Measurements from ENCODE around the gene AGBL4.

Gene AGBL4

DNA sequence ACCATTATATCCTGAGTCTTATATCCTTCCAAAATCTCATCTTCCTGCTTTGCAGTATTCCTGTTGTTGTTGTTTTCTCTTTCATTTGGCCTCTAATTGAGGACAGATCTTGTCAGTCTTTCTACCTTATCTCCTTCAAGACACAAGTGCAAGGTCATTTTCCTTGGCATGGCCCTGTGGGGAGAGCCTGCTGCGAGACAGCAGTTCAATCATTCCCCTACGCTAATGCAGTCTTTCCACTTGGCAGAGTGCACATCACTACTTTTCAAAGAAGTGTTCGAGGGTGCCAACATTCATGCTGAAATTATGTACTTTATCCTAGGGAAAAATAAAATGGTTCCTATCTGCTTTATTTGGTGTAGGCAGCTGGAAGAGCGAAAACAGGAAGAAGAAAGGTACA is 1421.4 kb downstream of the AGBL4 start:
- no peaks in the 10 kb centered on the region for H3K9me3 ChIP-seq (replicated peaks in 1 of 11)
- TF ChIP-seq Cebpa-rat (IDR thresholded peaks at IDR 0.05): no peak
- no peak overlapping the region for H3K4me3 ChIP-seq
- H3K9ac ChIP-seq: no peak overlapping the region
- no peaks in the 10 kb centered on the region for H3K36me3 ChIP-seq
- peaks cover 0 to 17% (median 5%) of the 10 kb centered on the region in 10 experiments; a peak in 9 of 20 replicates for H3K4me1 ChIP-seq
- peak overlapping the region in 4 of 11 experiments; percentile 3 to 26 (median 12); a peak in 5 of 22 replicates for H3K4me2 ChIP-seq
- H3K27me3 ChIP-seq: no peaks in the 10 kb centered on the region
- H3K27ac ChIP-seq: no peak overlapping the region
- no peaks in the 10 kb centered on the region for H4K20me1 ChIP-seq

DNA sequence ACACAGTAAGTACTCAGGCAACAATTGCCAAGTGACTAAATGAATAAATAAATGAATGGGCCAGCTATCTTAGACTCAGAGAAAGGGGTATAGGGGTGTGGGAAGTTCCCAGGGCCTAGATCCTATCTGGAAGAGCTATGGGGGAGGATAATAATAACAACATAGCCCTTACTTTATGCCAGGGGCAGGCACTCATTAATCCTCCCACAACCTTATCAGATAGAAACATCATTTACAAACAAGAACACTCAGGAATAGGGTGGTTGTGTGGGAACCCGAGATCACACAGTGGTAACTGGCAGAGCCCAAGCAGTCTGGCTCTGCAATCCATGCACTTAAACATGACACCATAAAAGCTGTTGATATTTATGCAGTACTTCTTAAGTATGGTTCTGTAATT is 1423.6 kb downstream of the AGBL4 start:
- TF ChIP-seq Cebpa-rat (IDR thresholded peaks at IDR 0.05): no peak
- H3K27ac ChIP-seq: no peak overlapping the region

DNA sequence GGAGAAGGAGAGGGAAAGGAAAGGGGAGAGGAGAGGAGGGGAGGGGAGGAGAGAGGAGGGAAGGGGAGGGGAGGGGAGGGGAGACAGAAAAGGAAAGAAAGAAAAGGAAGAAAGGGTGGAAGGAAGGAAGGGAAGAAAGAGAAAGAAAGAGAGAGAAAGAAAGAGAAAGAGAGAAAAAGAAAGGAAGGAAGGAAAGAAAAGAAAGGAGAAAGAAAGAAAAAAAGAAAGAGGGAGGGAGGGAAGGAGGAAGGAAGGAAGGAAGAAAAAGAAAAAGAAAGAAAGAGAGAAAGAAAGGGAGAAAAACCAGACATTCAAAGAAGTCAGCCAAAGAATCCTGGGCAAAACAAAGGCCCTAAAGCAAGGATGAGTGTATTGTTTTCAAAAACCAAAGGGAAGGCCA is 1426.1 kb downstream of the AGBL4 start:
- peaks cover 0 to 14% (median 6%) of the 10 kb centered on the region in 10 experiments; a peak in 9 of 20 replicates for H3K4me1 ChIP-seq
- no peaks in the 10 kb centered on the region for H4K20me1 ChIP-seq
- H3K36me3 ChIP-seq: no peaks in the 10 kb centered on the region
- H3K4me2 ChIP-seq: no peak overlapping the region
- H3K9me3 ChIP-seq (replicated peaks in 1 of 11): no peaks in the 10 kb centered on the region
- TF ChIP-seq Cebpa-rat (IDR thresholded peaks at IDR 0.05): no peak
- no peak overlapping the region for H3K27ac ChIP-seq
- no peaks in the 10 kb centered on the region for H3K27me3 ChIP-seq
- no peak overlapping the region for H3K9ac ChIP-seq
- H3K4me3 ChIP-seq: no peak overlapping the region

More for the DNA sequence above, 1423.6 kb downstream of the AGBL4 start:
- no peak overlapping the region for H3K9ac ChIP-seq
- no peak overlapping the region for H3K4me3 ChIP-seq
- H3K4me1 ChIP-seq: peaks cover 0 to 20% (median 7%) of the 10 kb centered on the region in 10 experiments; a peak in 9 of 20 replicates
- H3K27me3 ChIP-seq: no peaks in the 10 kb centered on the region
- no peak overlapping the region for H3K4me2 ChIP-seq
- no peaks in the 10 kb centered on the region for H3K36me3 ChIP-seq
- no peaks in the 10 kb centered on the region for H3K9me3 ChIP-seq (replicated peaks in 1 of 11)
- H4K20me1 ChIP-seq: no peaks in the 10 kb centered on the region

DNA sequence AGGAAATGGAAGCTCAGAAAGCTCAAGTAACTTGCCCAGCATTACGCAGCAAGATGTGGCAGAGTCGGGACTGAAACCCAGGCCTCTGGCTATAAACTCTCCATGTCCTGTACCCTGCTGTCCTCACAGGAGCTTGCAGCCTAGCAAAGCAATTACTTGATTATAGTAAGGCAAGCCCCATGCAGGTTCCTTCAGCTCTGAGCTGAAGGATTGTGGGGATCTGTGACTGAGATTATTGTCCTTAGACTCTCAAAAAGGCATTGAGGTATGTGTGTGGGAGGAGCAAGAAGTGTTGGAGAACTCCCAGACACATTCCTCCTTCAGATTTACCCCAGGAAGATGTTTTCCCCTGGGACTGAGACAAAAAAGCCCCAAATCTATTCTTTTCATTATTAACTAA is 1427.7 kb downstream of the AGBL4 start:
- no peak overlapping the region for H3K4me3 ChIP-seq
- H3K4me1 ChIP-seq: peaks cover 0 to 6% (median 3%) of the 10 kb centered on the region in 10 experiments; a peak in 6 of 20 replicates
- H3K4me2 ChIP-seq: peak overlapping the region in 1 of 11 experiments; percentile 1; a peak in 1 of 22 replicates
- TF ChIP-seq Cebpa-rat (IDR thresholded peaks at IDR 0.05): no peak
- no peaks in the 10 kb centered on the region for H3K9me3 ChIP-seq (replicated peaks in 1 of 11)
- no peaks in the 10 kb centered on the region for H3K36me3 ChIP-seq
- H3K9ac ChIP-seq: no peak overlapping the region
- H3K27ac ChIP-seq: no peak overlapping the region
- no peaks in the 10 kb centered on the region for H4K20me1 ChIP-seq
- H3K27me3 ChIP-seq: no peaks in the 10 kb centered on the region

DNA sequence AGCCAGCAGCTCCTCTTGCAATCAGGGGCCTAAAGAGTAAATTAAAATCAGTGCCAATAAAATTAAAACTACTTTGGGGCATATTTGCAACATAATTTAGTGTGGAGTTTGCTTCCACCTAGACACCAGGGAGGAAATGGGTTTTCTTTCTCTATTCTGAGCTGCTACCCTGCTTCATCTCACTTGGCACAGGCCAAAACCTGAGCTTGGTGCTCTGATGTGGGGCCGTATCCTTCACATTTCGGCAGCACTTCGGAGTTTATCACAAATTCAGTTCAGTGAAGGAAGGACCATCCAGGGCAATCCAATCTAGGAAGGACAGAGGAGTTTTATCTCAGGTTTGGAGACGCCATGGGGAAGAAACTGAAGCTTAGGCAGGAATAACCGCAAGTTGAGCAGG is 1428.1 kb downstream of the AGBL4 start:
- no peaks in the 10 kb centered on the region for H3K36me3 ChIP-seq
- no peak for TF ChIP-seq Cebpa-rat (IDR thresholded peaks at IDR 0.05)
- no peak overlapping the region for H3K4me3 ChIP-seq
- no peaks in the 10 kb centered on the region for H3K27me3 ChIP-seq
- H4K20me1 ChIP-seq: no peaks in the 10 kb centered on the region
- H3K4me1 ChIP-seq: peaks cover 0 to 6% (median 3%) of the 10 kb centered on the region in 10 experiments; a peak in 6 of 20 replicates
- no peak overlapping the region for H3K27ac ChIP-seq
- H3K9me3 ChIP-seq (replicated peaks in 1 of 11): no peaks in the 10 kb centered on the region
- H3K9ac ChIP-seq: no peak overlapping the region
- H3K4me2 ChIP-seq: no peak overlapping the region; a peak in 1 of 22 replicates

DNA sequence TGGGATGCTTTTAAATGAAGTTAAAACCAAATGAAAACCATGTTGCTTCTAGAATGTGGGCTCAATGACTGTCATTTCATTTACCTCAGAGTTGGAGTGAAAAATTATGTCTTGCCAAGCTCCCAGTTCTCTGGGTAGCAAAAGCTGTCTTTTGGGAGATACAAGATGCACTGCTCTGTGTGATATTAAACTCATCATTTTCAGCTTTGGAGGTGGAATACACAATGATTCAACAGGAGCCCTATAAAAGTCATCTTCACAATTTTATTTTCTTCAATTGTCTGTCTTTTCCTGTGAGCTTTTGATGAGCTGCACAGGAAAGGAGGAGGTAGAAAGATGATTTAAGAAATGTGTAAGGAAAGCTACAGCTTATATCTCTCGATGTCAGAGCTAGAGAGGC is 1431.4 kb downstream of the AGBL4 start:
- no peak for TF ChIP-seq Cebpa-rat (IDR thresholded peaks at IDR 0.05)
- Histone ChIP-seq H3K4me2 (no peak overlapping the region), H4K20me1 (no peaks in the 10 kb centered on the region), H3K27ac (no peak overlapping the region), H3K9ac (no peak overlapping the region), H3K4me3 (no peak overlapping the region), H3K4me1 (peaks cover 0 to 12% (median 4%) of the 10 kb centered on the region in 10 experiments; a peak in 7 of 20 replicates), H3K27me3 (no peaks in the 10 kb centered on the region), H3K9me3 (replicated peaks in 1 of 11) (no peaks in the 10 kb centered on the region), H3K36me3 (no peaks in the 10 kb centered on the region)

DNA sequence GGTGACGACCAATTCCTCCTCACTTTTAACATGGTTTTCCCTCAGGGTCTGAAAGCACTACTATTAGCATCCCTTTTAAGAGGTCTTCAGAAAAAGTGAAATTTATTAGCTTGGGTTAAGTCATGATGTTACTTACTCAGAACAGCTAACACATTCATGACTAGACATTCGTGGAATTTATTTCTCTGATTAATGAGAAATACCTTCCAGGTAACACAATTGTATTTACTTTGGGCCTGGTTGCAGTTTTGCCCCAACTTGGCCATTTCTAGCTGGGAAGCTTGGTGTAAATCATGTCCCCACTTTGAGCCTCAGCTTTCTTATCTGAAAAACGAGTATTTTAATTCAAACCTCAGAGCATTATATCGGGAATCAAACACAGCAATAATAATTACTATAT is 1432.6 kb downstream of the AGBL4 start:
- no peaks in the 10 kb centered on the region for H3K36me3 ChIP-seq
- H4K20me1 ChIP-seq: no peaks in the 10 kb centered on the region
- H3K4me1 ChIP-seq: peaks cover 0 to 14% (median 3%) of the 10 kb centered on the region in 10 experiments; a peak in 7 of 20 replicates
- no peak for TF ChIP-seq Cebpa-rat (IDR thresholded peaks at IDR 0.05)
- H3K4me3 ChIP-seq: no peak overlapping the region
- H3K27ac ChIP-seq: no peak overlapping the region
- H3K27me3 ChIP-seq: no peaks in the 10 kb centered on the region
- H3K9me3 ChIP-seq (replicated peaks in 1 of 11): no peaks in the 10 kb centered on the region
- no peak overlapping the region for H3K9ac ChIP-seq
- H3K4me2 ChIP-seq: no peak overlapping the region

DNA sequence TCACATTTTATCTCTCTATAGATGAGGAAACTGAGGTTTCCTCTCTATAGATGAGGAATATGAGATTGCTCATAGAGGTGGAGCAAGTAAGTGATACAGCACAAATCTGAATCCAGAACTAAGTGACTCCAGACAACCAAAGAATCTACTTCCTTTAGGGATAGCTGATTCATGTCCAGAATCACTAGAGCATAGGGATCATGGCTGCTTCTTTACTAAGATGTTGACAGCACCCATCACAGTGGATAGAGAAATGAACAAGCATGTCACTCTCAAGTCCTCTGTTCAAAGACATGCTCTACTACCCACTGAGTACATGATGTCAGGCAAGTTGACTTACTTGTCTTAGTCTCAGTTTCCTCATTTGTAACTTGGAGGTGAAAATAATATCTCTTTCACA is 1435.7 kb downstream of the AGBL4 start:
- H4K20me1 ChIP-seq: no peaks in the 10 kb centered on the region
- TF ChIP-seq Cebpa-rat (IDR thresholded peaks at IDR 0.05): no peak
- H3K4me2 ChIP-seq: peak overlapping the region in 1 of 11 experiments; percentile 16; a peak in 2 of 22 replicates

DNA sequence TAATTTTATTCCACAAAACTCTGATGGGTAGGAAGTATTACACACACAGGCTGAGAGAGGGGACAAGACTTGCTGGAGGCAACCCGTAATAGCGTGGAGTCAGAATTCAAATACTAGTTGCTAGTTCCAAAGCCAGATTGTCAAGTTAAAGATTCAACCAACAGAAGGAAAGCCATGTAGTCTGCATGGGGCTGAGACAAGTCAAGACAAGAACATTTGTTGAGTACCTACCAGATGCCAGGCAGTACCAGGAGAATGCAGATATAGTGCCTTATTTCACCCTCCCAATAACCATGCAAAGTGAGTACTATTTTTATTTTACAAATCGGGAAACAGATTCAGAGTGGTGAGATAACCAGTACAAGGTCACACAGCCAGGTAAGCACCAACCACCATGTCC is 1441.3 kb downstream of the AGBL4 start:
- no peaks in the 10 kb centered on the region for H4K20me1 ChIP-seq
- no peak overlapping the region for H3K4me3 ChIP-seq
- no peaks in the 10 kb centered on the region for H3K36me3 ChIP-seq
- no peak overlapping the region for H3K9ac ChIP-seq
- H3K4me1 ChIP-seq: peaks cover 10 to 23% (median 14%) of the 10 kb centered on the region in 10 experiments
- H3K27ac ChIP-seq: no peak overlapping the region
- no peaks in the 10 kb centered on the region for H3K9me3 ChIP-seq (replicated peaks in 1 of 11)
- H3K27me3 ChIP-seq: no peaks in the 10 kb centered on the region
- no peak overlapping the region for H3K4me2 ChIP-seq
- no peak for TF ChIP-seq Cebpa-rat (IDR thresholded peaks at IDR 0.05)

More for the DNA sequence above, 1435.7 kb downstream of the AGBL4 start:
- Histone ChIP-seq H3K4me3 (no peak overlapping the region), H3K9me3 (replicated peaks in 1 of 11) (no peaks in the 10 kb centered on the region), H3K9ac (no peak overlapping the region), H3K36me3 (no peaks in the 10 kb centered on the region), H3K27me3 (no peaks in the 10 kb centered on the region), H3K4me1 (peaks cover 0 to 11% (median 0%) of the 10 kb centered on the region in 10 experiments; a peak in 4 of 20 replicates), H3K27ac (no peak overlapping the region)

DNA sequence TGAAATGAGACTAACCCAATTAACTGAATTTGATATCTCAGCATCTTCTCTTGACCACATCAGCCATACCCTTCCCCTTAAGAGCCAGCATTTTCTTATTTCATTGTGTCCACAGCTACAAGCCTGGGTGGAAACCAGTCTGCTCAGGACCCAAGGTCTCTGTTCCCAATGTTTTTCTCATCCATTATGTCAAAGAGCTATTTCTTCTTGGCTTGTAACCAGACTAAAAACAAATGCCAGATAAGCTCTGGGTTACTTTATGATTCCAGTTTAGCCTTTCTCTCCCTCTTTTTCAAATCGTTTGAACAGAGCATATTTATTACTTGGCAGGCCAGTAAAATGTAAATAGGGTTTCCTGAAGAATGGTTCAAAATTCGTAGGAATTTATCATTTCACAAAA is 1442.5 kb downstream of the AGBL4 start:
- H3K4me2 ChIP-seq: peak overlapping the region in 2 of 11 experiments; percentile 54 to 80; a peak in 3 of 22 replicates
- no peak overlapping the region for H3K27ac ChIP-seq
- H3K4me3 ChIP-seq: no peak overlapping the region
- no peaks in the 10 kb centered on the region for H3K9me3 ChIP-seq (replicated peaks in 1 of 11)
- no peaks in the 10 kb centered on the region for H3K36me3 ChIP-seq
- no peaks in the 10 kb centered on the region for H4K20me1 ChIP-seq
- no peak overlapping the region for H3K9ac ChIP-seq
- H3K27me3 ChIP-seq: no peaks in the 10 kb centered on the region
- peaks cover 10 to 33% (median 15%) of the 10 kb centered on the region in 10 experiments for H3K4me1 ChIP-seq
- TF ChIP-seq Cebpa-rat (IDR thresholded peaks at IDR 0.05): no peak

All from BLaER1 treated with 17β-estradiol and CSF1 and Interleukin-3, amounts not matched to agents 10 nM and 100 nM (cell line).